NOMO-1 (cell line): ENCODE measurements around the gene PRR16.
"Not testable (repeated sequence)": the region's sequence is repeated elsewhere in the genome, so short reads cannot be mapped to it uniquely, and the experiment has no call there.

ENCODE experiments used
- DNase-seq, 2 experiments: peaks; one replicate each; lab custom pipeline; 2025; ENCODE audit not compliant: unreplicated experiment in 2 of 2; lab: John Stamatoyannopoulos, UW

Gene PRR16

GRCh38 chr5:120631611-120632010, 167.5 kb downstream of the PRR16 start:
- DNase-seq: no peak

GRCh38 chr5:120632430-120632829, 168.3 kb downstream of the PRR16 start:
- no peak for DNase-seq

DNA sequence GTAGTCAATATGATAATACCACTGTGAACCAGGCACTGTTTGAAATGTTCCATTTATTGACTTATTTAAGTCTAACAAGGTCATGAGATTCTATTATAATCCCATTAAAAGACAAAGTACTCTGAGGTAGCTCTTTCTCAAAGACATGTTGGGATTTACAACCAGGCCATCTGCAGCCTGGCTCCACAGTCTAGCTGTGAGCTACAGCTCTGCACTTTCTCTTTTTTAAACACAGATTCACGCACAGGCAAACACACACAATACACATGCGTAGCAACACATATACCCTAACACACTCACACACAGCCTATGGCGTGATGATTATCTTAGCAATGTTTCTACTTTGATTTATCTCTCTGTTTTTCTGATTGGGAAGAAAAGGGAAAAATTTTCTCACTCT, 174.3 kb downstream of the PRR16 start:
- DNase-seq: no peak

DNA sequence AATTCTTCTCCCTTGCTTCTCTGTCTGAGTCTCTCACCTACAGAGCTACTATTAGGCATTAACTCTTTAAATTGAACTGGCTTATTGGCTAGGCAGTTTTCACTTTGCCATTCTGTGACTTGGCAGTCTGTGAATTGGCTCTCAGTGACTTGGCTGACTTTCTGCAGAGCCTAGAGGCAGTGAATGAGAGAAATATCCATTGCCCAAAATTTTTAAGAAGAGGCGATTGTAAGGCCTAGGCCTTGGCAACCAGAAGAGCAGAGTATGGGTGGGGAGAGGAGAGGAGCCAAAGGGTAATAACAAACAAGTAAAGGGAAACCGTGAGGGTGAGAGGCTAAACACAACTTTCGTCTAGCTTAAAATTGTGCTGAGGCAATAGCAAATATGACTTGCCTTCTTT, 176.7 kb downstream of the PRR16 start:
- no peak for DNase-seq

- no peak for DNase-seq
Observed at GRCh38 chr5:120644516-120644915, 180.4 kb downstream of the PRR16 start.

- DNase-seq: peak in 1 of 2 experiments; percentile 6
Observed at GRCh38 chr5:120655828-120656435, 191.8 kb downstream of the PRR16 start.

GRCh38 chr5:120657104-120657503, 193.0 kb downstream of the PRR16 start:
- DNase-seq: no peak

DNA sequence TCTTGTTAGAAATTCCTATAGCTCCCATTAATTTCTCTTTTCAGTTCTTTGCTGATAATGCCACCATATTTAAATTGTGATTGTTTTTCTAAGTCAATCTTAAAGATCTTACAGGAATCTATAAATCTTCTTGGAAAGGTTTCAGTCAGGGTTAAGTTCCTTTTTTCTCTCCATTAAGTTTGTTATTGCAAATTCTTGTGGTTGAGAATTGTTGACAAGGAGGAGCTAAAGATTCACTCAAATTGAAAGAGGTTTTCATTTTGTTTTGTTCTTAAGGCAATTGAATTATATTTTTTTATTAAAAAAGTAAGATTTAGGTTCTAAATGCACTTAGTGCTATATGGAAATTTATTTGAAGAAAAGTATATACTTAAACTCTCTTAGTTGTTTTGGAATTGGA, 213.4 kb downstream of the PRR16 start:
- DNase-seq: peak in 1 of 2 experiments; percentile 71

DNA sequence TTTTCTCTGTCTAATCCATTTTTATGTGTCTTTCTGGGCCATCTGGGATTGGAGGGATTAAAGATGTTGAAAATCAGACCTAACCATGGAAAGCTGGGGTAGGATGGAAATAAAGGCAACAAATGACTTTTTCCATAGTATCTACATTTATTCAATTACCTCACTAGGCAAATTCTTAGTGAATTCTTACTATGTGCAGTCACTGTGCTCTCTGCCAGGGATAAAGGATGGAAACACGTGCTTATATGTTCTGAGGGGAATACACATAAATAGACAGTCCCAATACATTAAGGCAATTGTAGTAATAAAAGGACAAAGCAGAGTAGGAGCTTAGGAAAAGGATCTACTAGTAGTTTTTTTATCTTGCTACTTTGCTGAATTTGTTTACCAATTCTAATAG, 214.2 kb downstream of the PRR16 start:
- DNase-seq: no peak

GRCh38 chr5:120682851-120683250, 218.8 kb downstream of the PRR16 start:
- no peak for DNase-seq

DNA sequence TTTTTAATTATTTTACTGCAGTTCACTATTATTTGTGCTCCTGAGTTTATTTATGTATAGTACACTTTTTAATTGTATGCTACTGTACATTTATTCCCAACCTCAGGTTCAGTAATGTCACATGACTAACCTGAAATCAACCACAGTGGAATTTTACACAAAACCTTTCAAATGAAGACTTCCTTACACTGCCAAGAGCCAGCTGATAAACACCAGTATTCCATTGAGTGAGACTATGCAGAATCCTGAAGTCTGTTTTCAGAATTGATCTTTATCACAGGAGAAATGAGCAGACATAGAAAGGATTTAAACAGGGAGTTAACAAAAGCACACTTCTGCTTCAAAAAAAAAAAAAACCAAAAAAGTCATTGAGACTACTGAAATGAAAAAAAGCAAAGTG, 219.5 kb downstream of the PRR16 start:
- DNase-seq: no peak

- DNase-seq: peak in 1 of 2 experiments; percentile 8
Observed at GRCh38 chr5:120684213-120684612, 220.1 kb downstream of the PRR16 start.

- DNase-seq: no peak
Observed at GRCh38 chr5:120684749-120685415, 220.8 kb downstream of the PRR16 start.

DNA sequence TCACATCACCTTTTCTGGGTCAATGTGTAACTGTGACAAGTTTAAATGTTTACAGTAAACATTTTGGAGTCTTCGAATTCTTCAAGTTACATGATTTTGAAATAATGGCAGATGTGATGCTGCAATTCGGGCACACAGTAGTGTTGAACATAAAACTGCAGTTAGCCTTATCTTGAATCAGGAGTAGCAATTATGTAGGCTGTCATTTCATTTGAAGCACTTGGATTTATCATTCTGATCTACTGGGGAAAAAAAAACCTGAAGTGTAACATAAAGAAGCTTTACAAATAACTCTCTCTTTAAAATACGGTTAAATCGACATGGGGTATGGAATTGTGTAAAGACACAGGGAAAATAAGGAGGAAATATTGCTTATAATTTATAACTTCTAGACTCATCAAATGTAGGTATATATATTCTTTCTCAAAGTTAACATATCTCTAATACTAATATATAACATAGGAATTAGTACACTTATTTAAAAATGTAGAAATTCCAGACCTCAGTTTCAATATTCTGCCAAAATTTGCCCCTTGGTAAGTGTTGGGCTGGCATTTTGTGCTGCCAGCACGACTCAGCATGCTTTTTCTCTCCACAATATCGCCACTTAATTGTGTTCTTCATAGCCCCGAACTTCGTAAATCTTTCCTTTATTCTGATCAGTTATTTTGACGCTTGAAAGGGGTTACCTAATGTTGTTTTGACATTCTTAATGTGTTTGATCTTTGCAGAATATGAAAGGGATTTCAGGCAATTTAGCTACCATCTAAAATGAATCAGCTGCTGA, 226.7 kb downstream of the PRR16 start:
- DNase-seq: no peak

DNA sequence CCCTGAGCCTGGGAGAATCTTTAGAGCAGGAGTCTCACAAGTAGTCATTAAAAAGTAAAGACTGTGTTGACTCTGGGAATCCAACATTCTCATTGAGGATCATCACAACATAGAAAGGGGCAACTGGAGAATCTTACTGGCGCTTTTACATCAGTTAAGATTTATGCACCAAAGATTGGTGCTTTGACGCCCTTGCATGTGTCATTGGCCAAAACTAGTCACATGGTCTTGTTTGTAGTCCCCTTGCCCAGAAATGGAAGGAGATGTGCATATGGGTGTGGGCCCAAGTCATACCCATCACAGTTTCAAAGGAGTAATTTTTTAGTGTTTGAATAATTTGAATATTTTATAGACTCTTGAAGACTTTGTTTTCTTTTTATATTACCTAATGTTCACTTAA, 228.2 kb downstream of the PRR16 start:
- no peak for DNase-seq

GRCh38 chr5:120695368-120695880, 231.3 kb downstream of the PRR16 start:
- no peak for DNase-seq

DNA sequence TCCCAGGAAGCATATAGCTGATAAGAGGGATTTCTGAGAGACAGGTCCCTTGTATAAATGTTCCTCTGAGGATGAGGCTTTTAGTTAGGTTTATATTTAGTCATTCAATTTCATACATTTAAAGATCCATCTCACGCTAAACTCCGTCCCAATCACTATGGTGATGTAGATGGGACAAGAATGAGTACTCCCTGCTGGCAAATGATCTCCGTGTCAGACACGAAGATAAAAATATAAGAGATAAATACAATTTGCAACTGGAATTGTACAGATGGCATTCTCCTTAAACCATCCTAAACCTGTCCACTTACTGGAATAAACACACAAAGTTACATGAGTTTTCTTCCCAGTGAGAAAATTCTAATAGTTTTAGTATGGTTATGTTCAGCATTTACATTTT, 233.0 kb downstream of the PRR16 start:
- DNase-seq: no peak

DNA sequence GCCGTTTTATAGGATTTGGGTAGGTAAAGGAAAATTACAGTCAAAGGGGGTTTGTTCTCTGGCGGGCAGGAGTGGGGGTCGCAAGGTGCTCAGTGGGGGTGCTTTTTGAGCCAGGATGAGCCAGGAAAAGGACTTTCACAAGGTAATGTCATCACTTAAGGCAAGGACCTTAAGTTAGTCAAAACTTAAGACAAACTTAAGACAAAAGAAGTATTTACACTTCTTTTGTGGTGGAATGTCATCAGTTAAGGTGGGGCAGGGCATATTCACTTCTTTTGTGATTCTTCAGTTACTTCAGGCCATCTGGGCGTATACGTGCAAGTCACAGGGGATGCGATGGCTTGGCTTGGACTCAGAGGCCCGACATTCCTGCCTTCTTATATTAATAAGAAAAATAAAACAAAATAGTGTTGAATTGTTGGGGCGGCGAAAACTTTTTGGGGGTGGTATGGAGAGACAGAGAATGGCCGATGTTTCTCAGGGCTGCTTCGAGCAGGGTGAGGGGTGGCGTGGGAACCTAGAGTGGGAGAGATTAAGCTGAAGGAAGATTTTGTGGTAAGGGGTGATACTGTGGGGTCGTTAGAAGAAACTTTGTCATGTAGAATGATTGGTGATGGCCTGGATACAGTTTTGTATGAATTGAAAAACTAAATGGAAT, 233.7 kb downstream of the PRR16 start:
- DNase-seq: not testable (repeated sequence)

- DNase-seq: not testable (repeated sequence)
Observed at GRCh38 chr5:120700653-120701052, 236.6 kb downstream of the PRR16 start.

- not testable (repeated sequence) for DNase-seq
Observed at GRCh38 chr5:120702817-120703538, 238.9 kb downstream of the PRR16 start.
